GM12878 (cell line): ENCODE data around the gene ADH6.

Experiments
- BCL11A ChIP-seq: IDR thresholded peaks from 2 replicates; pipeline ENCODE4 v1.6.1; 2011; ENCODE audit warnings: low read depth, low read length
- BRCA1 ChIP-seq: IDR thresholded peaks from 2 replicates; pipeline ENCODE4 v1.6.1; 2011; ENCODE audit warnings: low read depth, low read length, improper control_type of control experiment
- CTCF ChIP-seq, 3 experiments: IDR thresholded peaks in 2 of 3; conservative IDR thresholded peaks in 1 of 3; 2 replicates each; pipeline ENCODE4 v1.5.1; 2011; ENCODE audit warnings: low read depth in 3 of 3, low read length in 3 of 3, mild to moderate bottlenecking in 3 of 3, control low read depth in 2 of 3, moderate library complexity in 2 of 3, inconsistent platforms in 1 of 3, mixed read lengths in 1 of 3; ENCODE audit not compliant: control insufficient read depth in 2 of 3, insufficient read depth in 1 of 3; ENCODE audit errors: extremely low read depth in 1 of 3
- EZH2 ChIP-seq: IDR thresholded peaks from 2 replicates; pipeline ENCODE4 v1.6.1; 2012; ENCODE audit warnings: low read depth, mild to moderate bottlenecking, control low read depth, inconsistent platforms, low read length, borderline replicate concordance; ENCODE audit not compliant: control insufficient read depth
- GATAD2B ChIP-seq: fragments of 450-650 bp; conservative IDR thresholded peaks from 2 replicates; pipeline ENCODE4 v1.6.1; 2017; ENCODE audit warnings: low read depth, mild to moderate bottlenecking, moderate library complexity
- KDM1A ChIP-seq: fragments of 200-600 bp; sonication (generic); IDR thresholded peaks from 2 replicates; pipeline ENCODE4 v1.6.1; 2016; ENCODE audit warnings: borderline replicate concordance
- POLR2A ChIP-seq: IDR thresholded peaks from 2 replicates; pipeline ENCODE4 v1.6.1; 2011; ENCODE audit warnings: low read depth, mild to moderate bottlenecking, low read length
- POLR2AphosphoS2 ChIP-seq: IDR thresholded peaks from 2 replicates; pipeline ENCODE4 v1.6.1; 2011; ENCODE audit warnings: low read depth, mild to moderate bottlenecking, low read length, improper control_type of control experiment, moderate library complexity
- POLR2AphosphoS5 ChIP-seq: IDR thresholded peaks from 2 replicates; pipeline ENCODE4 v1.6.1; 2011; ENCODE audit warnings: mild to moderate bottlenecking, low read length, inconsistent platforms
- RAD21 ChIP-seq: IDR thresholded peaks from 2 replicates; pipeline ENCODE4 v1.6.1; 2011; ENCODE audit warnings: mild to moderate bottlenecking, low read depth, low read length, moderate library complexity; ENCODE audit not compliant: insufficient read depth
- REST ChIP-seq: IDR thresholded peaks from 2 replicates; pipeline ENCODE4 v1.6.1; 2012; ENCODE audit warnings: mild to moderate bottlenecking, low read depth, low read length
- STAT3 ChIP-seq: IDR thresholded peaks from 2 replicates; pipeline ENCODE4 v1.6.1; 2011; ENCODE audit warnings: low read depth, low read length, improper control_type of control experiment
- TF ChIP-seq, protein P1 (sequence below): IDR thresholded peaks from 2 replicates; pipeline ENCODE4 v1.6.1; 2012; ENCODE audit warnings: low read depth, low read length, improper control_type of control experiment

- TF ChIP-seq POLR2AphosphoS2 (no peak), CTCF (IDR thresholded peaks at IDR 0.05 in 2 of 3, conservative IDR thresholded peaks at IDR 0.05 in 1 of 3; ENCODE audit: control insufficient read depth in 2 of 3, extremely low read depth in 1 of 3, insufficient read depth in 1 of 3, low read depth in 3 of 3, low read length in 3 of 3) (no peak), POLR2A (no peak), BRCA1 (no peak), STAT3 (no peak), KDM1A (no peak), RAD21 (no peak), GATAD2B (no peak), REST (no peak), POLR2AphosphoS5 (no peak), EZH2 (no peak), BCL11A (no peak)
- TF ChIP-seq, protein P1, sequence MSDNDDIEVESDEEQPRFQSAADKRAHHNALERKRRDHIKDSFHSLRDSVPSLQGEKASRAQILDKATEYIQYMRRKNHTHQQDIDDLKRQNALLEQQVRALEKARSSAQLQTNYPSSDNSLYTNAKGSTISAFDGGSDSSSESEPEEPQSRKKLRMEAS: no peak
Measured at GRCh38 chr4:99210789-99211188, 8.3 kb downstream of the ADH6 start.
